ENCODE measurements around the gene GCGR.

GCGR gene

DNA sequence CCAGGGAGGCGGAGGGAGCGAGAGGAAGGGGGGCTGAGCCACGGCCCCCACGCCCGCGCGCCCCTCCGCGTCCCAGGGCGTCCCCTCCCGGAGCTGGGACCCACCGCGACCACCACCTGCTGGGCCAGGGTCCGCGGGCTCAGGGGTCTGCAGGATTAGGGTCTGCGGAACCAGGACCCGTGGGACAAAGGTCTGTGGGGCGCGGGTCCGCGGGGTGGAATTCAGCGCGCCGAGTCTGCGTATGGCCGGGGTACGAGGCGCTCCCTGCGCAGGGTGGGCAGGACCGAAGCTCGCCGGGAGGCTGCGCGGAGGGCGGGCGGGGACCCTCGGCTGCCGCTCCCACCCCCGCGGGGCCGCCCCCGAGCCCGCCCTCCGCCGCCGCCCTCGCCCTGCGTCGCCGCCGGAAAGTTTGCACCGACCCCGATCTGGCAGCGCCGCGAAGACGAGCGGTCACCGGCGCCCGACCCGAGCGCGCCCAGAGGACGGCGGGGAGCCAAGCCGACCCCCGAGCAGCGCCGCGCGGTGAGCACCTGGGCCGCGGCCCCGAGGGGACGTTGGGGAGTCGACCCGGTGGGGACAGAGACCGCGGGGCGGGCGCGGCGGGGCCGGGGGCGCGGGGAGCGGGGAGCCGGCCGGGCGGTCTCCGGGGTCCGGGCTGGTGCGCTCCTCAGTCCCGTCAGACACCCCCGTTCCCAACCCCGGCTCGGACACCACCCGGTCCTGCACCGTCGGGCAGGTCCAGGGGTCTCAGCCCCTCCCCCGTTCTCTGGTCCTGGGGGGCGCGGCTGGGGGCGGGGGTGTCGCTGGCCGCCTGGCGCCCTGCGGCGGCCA lies at the start of gene GCGR:
GCGR (plus strand) TSS at position 423 of the 831 bp plus-strand sequence. CDS start 4,869 bp downstream, outside the sequence.
- no peak for DNase-seq (ENCODE audit: low read depth)

DNA sequence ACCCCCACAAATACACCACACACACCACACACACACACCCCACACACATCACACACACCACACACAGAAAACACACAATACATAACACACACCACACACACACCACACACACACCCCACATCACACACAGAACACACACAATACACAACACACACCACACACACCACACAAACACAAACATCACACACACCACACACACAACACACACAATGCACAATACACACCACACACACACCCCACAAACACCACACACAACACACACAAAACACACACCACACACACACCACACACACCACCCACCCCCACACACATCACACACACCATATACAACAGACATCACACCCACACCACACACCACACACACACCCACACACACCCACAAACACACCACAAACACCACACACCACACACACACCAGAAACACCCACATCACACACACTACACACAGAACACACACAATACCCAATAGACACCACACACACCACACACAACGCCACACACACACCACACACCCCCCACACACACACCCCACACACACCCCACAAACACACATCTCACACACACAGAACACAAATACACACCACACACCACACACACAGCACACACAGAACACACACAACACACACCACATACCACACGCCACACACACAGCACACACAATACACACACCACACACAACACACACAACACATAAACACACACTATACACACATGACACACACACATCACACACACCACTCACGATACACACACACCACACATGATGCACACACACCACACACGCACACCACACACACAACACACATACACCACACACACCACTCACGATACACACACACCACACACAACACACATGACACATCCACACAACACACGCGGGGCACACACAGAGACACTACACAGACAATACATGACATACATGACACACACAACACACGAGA lies 11.0 kb upstream of the GCGR start:
- DNase-seq (ENCODE audit: low read depth): no peak

DNA sequence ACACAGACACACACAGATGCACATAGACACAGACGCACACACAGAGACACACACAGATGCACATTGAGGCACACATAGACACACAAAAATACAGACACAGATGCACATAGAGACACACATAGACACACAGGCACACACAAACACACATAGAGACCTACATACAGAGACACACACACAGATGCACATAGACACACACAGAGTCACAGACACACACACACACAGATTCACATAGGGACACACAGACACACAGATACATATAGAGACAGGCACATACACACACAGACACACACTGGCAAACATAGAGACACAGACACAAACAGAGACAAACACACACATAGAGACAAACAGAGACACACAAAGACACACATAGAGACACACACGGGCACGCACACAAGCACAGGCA lies 9.9 kb upstream of the GCGR start:
- no peak for DNase-seq (ENCODE audit: low read depth)

DNA sequence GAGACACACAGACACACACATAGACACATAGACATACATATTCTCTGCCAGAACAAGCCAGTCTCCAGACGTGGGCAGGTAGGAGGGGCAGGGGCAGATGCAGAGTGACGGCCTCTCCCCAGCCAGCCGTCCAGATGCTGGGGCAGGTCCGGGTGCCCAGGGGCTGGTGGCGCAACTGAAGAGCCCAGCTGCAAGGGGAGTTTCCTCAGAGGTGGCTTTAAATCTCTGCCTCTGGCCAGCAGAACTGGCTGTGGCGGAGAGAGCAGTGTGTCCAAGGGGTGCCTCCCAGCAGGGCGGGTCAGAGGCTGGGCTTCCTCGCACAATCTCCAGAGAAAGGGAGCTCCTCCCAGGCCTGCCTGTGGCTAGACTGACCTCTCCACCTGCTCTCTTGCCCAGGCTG lies 9.4 kb upstream of the GCGR start:
- DNase-seq (ENCODE audit: low read depth): no peak

DNA sequence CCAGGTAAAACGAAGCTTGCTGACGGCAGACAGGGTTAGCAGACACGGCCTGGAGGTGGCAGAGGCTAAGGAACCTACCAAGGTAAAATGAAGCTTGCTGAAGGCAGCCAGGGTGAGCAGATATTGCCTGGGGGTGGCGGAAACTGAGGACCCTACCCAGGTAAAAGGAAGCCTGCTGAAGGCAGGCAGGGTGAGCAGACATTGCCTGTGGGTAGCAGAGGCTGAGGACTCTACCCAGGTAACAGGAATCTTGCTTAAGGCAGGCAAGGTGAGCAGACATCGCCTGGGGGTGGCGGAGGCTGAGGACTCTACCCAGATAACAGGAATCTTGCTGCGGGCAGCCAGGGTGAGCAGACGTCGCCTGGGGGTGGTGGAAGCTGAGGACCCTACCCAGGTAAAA lies 2.6 kb upstream of the GCGR start:
- no peak for DNase-seq (ENCODE audit: low read depth)

DNA sequence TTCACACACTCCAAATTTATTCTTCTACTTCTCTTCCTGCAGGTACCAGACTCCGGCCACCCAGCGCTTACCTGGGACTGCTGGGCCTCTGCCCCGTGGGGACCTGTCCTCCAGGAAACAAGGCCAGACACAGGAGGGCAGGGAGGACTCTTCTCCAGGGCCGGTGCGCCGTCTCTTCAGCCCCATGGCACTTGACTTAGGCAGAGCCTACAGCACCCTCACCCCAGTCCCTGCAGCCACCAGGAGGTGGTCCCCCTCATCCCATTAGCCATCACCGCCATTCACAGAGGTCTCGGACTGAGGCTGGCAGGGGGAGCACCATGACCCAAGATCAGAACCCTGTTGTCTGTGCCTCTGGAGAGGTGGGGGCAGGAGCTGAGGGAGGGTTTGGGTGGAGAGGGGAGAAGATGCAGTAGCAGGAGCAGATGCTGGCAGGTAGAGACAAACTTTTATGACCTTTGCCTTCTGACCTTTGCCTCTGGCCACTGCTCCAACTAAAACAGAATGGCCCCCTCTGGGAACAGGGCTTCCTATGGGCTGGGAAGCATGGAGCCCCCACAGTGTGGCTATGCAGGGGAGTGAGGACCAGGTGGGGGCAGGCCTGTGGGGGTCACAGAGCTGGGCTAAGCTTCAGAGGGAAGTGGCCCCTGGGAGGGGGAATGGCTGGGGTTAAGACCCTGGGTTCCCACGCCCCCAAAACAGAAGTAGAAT lies 1.7 kb upstream of the GCGR start:
- DNase-seq (ENCODE audit: low read depth): no peak

DNA sequence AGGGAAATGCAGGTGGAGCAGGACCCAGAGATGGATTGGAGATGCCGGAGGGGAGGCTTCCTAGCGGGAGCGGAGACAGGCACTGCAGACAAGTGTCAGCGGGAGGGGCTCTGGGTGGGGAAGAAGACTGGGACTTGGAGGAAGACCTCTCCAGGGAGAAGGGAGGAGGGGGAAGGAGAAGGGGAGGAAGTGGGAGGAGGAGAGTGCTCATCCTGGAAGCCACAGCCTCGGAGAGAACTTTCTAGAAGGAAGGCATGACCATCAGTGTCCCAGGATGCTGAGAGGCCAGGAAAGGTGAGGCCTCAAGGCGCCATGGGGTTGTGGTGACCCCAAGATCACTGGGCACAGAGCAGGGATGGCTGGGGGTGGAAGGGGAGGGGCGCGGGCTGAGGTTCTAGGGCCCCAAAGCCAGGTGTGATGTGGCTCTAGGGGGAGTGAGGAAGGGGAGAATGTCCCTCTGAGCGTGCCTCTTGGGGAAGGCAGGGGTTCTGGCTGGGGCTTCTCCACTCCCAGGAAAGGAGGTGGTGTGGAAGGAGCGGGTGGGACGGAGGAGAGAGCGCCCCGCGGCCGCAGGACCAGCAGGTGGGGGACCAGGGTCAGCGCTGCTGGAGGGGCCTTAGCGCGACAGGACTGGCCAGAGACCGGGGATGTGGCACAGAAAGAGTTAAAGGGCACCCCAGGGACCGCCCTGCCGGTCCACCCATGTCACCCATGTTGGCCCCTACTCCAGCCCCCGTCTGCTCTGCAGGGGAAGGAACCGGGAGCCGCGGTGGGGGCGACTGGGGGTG lies 900 bp upstream of the GCGR start:
- no peak for DNase-seq (ENCODE audit: low read depth)

DNA sequence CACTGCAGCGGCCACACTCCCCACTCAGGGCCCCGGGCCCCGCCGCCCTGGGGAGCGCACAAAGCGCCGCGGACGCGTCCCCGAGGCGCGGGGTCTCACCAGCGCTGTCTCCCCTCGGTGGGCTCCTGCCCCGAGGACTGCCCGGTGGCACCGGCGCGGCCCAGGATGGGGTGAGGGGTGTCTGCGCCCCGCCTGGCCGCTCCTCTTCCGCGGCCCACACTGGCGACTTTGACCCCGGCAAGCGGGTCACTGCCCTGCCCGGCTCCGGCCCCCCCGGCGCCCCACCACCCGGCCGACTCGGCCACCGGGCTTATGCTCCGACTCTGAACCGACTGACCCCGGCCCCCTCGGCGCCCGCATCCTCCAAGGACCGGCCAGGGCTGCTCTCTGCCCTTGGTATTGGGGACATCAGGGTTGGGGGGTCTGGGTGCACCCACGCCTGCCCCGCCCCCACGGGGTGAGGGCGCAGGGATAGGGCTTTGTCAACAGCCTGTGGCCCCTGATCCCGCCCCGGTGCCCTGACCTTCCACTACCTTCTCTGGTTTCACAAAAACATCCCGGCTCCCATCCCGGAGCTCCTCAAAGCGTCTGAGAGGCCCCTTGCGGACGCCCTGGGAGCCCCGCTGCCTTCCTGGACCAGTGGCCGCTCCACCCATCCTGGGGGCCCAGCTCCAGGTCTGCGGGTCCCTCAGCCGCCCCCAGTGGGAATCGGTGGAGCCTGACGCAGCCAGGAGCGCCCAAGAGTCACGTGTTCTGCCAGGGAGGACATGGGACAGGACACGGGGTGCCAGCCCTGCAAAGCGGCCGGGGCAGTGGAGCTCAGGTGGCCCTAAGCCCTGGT lies 829 bp downstream of the GCGR start:
- DNase-seq (ENCODE audit: low read depth): no peak

DNA sequence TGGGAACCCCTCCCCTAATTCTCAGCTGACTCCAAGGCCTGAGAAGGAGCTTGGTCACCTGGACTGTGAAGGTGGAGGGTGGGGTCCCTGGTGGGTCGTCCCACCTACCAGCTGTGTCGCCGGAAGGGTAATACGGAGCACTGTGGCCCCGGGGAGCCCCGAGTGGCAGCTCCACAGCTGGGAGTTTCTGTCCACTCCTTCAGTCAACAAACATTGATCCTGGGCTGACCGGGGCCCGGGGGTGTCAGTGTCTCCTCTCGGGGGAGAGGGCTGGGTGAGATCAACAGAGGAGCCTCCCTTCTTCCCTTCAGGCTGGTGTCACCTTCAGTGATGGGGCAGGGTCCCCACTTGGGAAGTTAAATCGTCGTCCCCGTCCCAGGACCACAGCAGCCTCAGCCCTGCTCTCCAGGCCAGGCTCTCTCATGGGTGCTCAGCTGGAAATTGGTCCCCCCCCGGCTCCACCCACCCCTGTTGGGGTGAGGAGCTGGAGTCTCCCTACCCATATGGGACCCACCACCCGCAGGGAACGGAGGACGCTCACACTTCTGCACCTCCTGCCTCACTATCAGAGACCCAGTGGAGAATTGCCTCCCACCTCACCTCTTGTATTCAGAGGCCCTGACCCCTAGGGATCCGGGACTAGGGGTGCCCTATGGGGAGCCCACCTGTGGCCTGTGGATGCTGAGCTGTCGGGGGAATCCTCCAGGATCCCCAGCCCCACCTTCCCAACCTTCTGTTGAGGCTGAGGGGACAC lies 1.9 kb downstream of the GCGR start:
- no peak for DNase-seq (ENCODE audit: low read depth)

DNA sequence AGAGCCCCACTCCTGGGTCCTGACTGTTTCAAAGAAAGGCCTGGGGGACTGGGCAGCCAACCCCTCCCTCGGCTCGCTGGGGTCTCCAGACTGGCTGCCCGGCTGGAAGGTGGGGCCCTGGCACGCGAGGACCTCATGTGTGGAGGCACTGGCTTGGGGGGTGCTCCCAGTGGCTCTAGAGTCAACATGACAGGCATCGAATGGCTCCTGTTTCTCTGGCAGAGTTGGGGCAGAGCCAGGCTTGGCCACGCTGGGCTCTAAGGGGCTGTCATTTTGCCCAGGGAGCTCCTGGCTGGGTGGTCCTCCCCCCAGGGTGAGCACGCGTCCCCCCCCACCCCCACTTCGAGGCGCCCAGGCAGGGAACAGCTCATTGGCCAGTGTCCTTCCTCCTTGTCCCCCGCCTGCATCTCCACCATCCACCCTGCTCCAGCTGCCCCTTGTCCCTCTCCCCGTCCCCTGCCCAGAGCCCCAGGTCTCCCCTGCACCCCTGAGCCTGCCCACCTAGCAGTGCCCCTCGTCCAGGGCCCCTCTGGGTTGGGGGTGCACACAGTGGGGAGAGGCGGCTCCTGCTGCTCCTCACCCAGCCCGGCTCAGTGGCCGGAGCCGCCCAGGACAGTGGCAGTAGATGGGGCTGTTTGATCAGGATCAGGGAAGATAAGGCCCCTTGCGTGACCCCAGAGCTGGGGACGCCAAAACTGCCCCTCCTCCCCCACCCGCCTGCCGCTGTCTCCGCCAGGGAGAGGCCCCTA lies 2.7 kb downstream of the GCGR start:
- DNase-seq (ENCODE audit: low read depth): no peak

DNA sequence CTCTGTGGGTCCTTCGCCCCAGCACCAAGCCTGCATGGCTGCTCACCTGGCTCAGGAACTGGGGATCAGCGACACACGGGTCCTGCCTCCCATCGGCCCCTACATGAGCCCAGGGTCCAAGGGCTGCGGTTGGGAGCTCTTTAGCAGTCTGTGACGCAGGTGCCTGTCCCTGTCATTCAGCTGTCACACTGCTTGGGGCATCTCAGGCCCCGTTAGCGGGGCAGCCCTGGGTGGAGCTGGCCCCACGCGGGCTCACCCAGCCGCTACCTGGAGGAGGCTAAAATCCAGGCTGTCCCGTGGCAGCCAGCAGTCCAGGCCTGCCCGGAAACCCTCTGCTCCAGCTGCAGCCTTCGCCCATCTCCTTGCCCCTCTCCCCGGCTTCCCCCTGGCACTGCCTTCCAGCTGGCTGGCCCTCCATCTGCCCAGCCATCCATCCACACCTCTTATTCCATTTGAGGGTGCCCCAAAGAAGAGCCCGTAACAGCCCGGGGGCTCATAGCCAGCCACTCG lies 3.3 kb downstream of the GCGR start:
- DNase-seq (ENCODE audit: low read depth): no peak

DNA sequence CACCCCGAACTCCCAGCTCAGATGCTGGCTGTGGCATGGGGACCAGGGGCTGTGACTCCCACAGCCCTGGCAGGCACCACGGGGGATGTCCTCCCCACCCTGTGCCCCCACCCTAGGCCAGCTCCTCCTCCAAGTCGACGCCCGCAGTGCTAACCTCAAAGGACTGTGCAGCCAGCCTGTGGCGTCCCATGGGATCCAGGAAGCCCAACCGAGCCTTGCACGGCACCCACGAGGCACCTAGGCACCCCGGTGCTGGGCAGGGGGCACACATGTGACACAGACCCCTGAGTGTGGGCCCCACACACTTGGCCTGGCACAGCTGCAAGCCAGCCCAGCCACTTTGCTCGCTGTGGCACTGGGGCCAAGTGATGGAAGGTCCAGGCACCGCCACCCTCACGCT lies 3.9 kb downstream of the GCGR start:
- no peak for DNase-seq (ENCODE audit: low read depth)

DNA sequence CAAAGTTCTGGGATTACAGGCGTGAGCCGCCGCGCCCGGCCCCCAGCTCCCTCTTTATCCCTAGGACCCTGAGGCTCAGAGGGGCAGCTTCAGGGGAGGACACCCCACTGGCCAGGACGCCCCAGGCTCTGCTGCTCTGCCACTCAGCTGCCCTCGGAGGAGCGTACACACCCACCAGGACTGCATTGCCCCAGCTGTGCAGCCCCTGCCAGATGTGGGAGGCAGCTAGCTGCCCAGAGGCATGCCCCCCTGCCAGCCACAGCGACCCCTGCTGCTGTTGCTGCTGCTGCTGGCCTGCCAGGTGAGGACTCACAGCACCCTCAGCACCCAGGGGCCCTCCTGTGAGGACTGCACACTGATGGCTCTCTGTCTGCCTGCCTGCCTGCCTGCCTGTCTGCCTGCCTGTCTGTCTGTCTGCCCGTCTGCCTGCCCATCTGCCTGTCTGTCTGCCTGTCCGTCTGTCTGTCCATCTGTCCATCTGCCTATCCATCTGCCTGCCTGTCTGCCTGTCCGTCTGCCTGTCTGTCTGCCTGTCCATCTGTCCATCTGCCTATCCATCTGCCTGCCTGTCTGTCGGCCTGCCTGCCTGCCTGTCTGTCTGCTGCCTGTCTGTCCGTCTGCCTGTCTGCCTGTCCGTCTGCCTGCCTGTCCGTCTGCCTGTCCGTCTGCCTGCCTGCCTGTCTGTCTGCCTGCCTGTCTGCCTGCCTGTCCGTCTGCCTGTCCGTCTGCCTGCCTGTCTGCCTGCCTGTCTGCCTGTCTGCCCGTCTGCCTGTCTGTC lies 5.0 kb downstream of the GCGR start:
- no peak for DNase-seq (ENCODE audit: low read depth)

DNA sequence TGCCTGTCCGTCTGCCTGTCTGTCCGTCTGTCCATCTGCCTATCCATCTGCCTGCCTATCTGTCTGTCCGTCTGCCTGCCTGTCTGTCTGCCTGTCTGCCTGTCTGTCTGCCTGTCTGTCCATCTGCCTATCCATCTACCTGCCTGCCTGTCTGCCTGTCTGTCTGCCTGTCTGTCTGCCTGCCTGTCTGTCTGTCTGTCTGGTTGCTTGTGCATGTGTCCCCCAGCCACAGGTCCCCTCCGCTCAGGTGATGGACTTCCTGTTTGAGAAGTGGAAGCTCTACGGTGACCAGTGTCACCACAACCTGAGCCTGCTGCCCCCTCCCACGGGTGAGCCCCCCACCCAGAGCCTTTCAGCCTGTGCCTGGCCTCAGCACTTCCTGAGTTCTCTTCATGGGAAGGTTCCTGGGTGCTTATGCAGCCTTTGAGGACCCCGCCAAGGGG lies 5.6 kb downstream of the GCGR start:
- no peak for DNase-seq (ENCODE audit: low read depth)

DNA sequence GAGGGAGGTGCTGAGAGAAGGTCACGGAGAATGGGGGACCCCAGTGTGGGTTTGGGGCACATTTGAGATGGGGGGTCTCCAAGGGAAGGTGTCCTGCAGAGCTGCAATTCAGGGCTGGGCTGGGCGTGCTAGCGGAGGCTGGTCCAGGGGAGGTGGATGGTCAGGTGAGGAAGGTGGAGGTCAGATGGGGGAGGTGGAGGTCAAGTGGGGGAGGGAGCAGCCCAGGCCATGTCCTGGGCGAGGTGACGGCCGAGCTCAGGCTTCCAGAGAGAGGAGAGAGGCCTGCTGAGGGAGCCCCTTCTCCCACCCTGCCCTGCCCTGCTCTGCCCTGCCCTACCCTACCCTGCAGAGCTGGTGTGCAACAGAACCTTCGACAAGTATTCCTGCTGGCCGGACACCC lies 6.5 kb downstream of the GCGR start:
- DNase-seq (ENCODE audit: low read depth): no peak

DNA sequence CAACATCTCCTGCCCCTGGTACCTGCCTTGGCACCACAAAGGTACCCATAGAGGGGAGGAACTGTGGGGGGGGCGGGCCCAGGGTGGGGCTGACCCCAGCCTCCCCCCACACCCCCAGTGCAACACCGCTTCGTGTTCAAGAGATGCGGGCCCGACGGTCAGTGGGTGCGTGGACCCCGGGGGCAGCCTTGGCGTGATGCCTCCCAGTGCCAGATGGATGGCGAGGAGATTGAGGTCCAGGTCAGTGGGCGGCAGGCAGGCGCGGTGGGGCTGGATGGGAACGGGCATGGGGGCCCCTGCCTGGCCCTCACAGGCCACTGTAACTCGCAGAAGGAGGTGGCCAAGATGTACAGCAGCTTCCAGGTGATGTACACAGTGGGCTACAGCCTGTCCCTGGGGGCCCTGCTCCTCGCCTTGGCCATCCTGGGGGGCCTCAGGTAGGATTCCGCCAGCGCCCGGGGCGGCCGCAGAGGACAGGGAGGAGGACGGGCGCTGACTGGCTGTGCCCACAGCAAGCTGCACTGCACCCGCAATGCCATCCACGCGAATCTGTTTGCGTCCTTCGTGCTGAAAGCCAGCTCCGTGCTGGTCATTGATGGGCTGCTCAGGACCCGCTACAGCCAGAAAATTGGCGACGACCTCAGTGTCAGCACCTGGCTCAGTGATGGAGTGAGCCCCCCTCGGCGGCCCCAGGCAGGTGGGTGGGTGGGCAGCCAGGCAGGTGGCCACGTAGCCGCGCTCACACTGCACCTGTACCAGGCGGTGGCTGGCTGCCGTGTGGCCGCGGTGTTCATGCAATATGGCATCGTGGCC lies 7.1 kb downstream of the GCGR start:
- DNase-seq (ENCODE audit: low read depth): no peak

All from stimulated activated CD4-positive, alpha-beta T cell treated with anti-CD3 and anti-CD28 coated beads, Interleukin-2, amount 100 ng/mL, for 4 hours (primary cell).